ENCODE results near the gene PLAC9.

PLAC9 gene

DNA sequence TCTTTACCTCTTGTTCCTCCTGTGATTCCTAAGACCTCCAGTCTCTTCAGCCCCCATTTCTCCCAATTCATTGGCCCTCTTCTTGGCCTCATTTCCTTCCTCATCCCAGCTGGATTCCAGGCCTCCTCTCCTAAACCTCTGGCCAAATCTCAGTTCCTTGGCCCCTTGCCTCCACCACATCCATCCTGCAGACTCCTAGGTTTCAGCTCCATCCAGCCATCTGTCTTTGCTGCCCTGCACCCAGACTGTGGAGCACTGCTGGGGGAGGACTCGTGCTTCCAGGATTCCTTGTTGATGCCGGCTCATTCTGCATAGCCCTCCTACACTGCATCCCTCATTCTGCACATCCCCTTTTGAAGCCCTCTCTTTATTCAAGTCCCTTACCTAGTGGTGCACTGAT, 6.7 kb downstream of the PLAC9 start:
- DNase-seq (ENCODE audit: low read depth) = no peak

DNA sequence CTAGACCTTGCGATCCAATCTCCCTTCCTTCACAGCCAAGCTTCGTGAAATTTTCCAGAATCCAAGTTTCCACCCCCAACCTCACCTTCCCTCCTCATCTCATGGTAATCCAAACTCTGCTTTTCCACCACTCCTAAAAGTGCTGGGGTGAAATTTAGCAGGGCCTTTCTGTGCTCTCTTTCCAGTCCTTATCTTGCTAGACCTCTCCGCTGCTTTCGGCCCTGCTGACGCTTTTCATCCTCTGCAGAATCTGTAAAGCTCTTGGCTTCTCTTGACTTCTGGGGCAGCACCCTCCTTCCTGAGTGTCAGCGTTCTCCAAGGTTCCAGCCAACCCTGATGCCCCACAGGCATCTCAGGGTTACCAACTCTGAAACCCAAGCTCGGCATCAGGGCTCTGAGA, 7.7 kb downstream of the PLAC9 start:
- no peak for DNase-seq (ENCODE audit: low read depth)

DNA sequence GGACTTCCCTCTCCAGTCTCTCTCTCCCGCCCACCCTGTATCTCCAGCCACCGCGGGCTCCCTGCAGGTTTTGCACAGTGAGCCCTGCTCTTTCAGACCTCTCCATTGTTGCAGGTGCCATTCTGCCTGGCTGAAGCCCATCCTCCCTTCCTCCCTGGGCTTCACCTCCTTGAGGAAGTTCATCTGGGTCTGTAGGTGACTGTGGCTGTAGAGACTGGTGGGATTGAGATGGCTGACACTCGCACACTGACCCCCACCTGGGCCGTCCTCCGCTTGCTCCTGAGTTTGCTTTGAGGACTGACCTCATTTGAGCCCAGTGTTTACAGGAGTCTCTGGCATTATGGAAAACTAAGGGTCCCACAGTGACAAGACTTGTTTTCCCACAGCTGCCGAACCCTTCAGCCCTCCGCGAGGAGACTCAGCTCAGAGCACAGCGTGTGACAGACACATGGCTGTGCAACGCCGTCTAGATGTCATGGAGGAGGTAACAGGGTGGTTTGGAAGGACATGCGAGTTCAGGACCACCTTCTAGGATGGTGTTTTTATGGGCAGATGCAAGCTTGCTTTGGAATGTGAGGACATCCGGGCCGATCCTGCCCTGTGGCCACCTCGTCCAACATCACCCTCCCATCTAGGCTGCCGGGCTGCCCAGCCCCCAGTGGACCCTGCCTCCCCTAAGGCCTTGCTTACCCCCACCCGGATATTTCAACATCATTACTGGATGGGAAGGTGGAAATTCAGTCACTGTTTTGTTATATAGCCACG, 9.3 kb downstream of the PLAC9 start:
- no peak for DNase-seq (ENCODE audit: low read depth)

DNA sequence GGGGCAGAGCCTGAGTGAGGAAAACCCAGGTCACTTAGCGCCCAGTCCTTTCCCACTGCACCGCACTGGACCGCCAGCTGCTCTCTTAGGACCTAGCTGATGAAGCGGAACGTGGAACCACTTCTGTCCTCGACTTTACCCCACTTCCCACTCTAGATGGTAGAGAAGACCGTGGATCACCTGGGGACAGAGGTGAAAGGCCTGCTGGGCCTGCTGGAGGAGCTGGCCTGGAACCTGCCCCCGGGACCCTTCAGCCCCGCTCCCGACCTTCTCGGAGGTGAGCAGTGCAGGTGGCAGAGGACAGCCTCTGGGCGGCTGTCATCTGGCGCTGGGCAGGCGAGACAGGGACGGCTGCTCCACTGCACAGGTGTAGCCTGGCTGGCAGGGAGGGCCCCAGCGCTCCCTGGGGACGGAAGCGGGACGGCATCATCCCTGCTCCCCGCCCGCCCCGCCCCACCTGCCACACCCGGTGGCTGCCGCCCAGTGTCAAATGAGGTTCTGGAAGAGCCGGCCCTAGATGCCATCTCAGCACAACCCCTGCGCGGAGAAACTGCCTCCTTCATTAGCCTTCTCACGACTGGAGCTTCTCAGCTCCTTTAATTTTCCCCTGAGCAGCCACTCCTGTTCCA, 11.7 kb downstream of the PLAC9 start:
- no peak for DNase-seq (ENCODE audit: low read depth)

DNA sequence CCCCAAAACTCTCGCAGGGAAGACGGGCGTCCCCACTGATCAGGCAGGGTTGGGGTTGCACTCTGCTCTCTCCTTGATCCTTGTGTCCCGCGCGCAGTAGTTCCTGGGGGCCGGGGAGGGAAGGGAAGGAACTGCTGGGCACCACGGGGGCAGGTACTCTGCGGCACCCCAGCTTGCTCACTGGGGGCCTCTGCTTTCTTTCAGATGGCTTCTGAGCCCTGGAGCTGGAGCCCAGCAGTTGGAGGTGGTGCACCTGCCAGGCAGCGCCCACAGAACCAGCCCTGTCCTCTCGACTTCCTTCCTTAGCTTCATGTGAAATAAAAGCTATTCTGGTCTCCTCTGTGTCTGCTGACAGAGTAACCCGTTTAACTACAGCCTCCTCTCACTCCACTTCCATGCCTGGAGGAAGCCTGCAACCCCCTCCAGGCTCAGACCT, 12.2 kb downstream of the PLAC9 start:
- DNase-seq (ENCODE audit: low read depth) = no peak

DNA sequence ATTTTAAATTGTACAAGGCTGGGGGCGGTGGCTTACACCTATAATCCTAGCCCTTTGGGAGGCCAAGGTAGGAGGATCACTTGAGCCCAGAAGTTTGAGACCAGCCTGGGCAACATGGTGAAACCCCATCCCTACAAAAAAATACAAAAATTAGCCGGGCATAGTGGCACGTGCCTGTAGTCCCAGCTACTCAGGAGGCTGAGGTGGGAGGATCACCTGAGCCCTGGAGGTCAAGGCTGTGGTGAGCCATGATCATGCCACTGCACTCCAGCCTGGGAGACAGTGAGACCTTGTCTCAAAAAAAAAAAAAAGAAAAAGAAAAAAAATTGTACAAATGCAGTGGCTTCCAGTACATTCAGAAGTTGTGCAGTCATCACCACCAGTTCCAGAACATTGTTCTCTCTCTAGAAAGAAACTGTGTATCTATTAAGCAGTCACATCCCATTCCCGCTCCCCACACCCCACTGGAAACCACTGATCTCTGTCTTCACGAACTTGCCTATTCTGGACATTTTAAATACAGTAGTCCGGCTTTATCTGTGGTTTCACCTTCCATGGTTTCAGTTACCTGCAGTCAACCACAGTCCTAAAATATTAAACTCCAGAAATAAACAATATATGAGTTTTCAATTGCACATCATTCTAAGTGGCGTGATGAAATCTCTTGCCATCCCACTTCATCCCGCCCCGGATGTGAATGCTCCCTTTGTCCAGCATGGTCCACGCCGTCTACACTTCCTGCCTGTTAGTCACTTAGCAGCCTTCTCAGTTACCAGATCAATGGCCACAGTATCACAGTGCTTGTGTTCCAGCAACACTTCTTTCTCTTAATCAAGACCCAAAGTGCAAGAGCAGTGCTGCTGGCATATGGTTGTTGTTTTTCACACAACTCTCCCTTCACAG, 13.1 kb downstream of the PLAC9 start:
- DNase-seq (ENCODE audit: low read depth) = peak; percentile 43

DNA sequence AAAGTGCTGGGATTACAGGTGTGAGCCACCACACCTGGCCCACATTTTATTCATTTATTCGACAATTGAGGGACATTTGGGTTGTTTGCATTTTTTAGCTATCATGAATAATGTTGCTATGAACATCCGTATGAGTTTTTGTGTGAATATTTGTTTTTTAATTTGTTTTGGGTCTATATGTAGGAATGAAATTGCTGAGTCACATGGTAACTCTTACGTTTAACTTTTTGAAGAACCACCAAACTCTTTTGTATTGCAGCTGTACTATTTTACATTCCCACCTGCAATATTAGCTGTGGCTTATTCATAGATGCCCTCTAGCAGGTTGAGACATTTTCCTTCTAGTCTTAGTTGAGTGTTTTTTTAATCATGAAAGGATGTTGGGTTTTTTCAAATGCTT, 14.4 kb downstream of the PLAC9 start:
- DNase-seq (ENCODE audit: low read depth) = no peak

DNA sequence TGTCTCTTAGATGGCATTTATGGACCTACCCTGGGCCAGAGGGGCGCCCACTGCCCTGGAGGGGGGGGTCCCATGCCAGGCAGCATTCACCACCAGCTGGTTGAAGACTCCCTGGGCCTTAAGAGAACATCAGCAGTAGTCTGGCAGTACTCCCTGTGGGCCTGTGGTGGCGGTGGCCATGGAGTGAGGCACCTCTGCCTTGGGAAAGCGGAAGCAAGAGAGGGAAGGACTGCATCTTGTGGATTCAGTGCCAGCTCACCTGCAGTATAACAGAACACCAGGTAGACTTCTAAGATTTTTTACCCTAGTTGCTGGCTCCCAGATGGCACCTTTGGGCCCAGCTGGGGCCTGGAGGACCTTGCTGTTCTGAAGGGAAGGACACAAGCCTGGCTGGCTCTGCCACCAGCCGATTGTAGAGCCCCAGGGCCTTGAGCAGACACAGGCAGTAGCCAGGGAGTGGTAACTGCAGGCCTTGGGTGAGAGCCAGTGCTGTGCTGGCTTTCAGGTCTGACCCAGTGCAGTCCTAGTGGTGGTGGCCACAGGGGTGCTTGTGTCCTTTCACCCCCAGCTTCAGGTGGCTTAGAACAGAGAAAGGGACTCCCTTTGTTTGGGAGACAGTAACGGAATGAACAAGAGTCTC, 15.8 kb downstream of the PLAC9 start:
- no peak for DNase-seq (ENCODE audit: low read depth)

DNA sequence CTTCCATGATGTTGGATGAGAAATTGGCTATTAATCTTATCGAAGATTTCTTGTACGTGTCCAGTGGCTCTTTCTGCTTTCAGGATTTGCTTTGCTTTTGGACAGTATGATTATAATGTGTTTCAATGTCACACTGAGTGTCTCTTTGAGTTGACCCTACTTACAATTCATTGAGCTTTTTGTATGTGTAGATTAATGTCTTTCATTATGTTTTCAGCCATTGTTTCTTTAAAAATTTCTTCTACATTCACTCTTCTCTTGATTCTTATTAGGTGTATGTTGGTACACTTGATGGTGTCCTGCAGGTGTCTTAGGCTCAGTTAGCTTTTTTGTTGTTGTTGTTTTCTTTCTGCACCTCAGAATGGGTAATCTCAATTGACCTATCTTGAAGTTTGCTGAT, 16.6 kb downstream of the PLAC9 start:
- no peak for DNase-seq (ENCODE audit: low read depth)

DNA sequence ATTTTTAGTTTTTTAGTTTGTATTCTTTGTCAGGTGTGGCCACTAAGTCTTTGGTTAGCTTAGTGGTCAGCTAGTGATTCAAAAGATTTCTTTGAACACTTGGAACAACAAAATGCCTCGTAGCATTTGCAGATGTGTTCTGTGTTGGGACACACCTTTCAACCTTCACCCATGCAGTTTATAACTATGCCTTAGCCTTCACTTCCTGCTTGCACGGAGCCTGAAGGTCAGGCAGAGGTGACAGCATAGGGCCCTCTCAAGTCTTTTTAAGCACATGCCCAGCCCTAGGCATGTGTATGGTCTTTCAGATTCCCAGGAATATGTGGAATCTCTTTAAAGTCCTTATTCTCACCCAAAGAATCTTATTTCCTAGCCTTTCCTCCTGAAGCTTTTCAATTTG, 17.6 kb downstream of the PLAC9 start:
- no peak for DNase-seq (ENCODE audit: low read depth)

DNA sequence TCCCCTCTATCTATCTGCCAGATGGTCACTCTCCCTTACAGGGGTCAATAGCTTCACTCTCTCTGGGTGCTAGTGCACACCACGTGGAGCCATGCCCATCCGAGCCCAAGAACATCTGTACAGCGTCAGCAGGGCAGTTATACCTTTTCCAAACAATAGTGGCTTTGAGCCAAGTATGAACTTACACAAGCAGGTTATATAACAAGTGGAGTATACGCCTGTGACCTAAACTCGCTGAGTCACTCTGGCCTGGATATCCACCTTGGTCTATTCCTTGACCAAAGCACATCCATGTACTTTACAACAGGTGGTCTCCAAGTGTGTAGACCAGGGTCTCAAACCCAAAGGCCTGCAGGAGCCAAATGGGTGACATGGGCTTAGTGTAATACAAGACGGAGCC, 20.3 kb downstream of the PLAC9 start:
- DNase-seq (ENCODE audit: low read depth) = no peak

DNA sequence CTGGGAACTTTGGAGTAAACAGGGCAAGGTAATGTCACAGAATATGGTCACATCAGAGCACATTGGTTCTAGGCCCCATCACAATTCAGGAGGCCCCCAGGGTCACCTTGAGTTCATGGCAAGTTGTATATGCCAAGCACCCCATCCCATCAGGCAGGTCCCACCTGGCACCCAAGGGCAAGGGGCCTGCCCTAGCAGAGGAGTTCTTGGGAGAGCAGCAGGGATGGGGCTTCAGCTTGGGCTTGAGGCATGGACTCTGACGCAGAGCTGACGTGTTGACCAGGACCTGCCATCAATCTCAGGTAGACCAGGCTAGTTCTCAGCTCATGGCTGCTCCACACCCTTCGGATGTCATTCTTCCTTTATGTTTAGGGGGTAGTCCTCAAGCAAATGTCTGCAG, 20.9 kb downstream of the PLAC9 start:
- DNase-seq (ENCODE audit: low read depth) = no peak

DNA sequence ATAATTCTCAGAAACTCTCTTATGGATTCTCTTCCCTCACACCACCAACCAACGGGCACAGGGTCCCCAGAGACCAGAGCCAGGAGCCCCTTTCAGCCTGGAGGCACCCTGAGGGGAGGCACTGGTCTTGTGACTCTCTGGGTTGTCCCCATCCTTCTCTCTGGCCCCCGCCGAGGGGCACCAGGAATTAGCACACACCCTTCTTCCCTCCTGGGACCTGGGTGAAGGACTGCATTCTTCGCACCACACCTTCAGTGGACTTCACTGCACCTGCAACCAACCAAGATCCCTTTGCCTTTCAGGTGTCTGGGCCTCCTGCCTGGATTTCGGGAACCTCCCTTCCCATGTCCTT, 22.1 kb downstream of the PLAC9 start:
- no peak for DNase-seq (ENCODE audit: low read depth)

DNA sequence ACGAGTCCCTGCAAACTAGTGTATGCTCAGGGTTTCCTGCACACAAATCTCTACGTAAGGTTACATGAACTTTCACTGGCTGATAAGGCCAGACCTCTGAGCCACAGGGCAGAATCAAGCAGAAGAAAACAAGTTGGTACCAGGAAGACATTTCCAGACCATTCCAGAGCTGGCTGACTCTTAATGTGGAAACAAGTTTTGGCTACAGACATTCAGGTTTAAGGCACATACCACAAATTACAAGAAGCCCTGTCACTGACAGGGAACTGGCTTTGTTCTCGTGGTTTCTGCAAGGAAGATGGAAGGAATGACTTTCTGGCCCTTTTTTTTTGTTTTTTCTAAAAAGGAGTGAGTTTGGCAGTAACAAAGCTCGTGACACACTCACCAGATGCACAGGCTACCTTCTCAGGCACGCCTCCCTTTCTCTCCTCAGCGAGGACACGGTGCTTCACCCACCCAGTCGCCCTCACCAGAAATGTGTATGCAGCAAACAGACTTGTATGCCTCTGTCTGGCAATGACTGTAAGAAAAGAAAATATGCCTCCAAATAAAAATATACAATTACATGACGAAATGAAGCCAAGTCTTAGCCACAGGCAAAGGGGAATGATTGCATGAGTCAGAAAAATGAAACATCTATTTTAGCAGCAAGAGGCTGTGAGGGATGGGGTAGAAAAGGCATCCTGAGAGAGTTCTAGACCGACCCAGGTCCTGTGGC, 22.6 kb downstream of the PLAC9 start:
- peak; percentile 92 for DNase-seq (ENCODE audit: low read depth)

DNA sequence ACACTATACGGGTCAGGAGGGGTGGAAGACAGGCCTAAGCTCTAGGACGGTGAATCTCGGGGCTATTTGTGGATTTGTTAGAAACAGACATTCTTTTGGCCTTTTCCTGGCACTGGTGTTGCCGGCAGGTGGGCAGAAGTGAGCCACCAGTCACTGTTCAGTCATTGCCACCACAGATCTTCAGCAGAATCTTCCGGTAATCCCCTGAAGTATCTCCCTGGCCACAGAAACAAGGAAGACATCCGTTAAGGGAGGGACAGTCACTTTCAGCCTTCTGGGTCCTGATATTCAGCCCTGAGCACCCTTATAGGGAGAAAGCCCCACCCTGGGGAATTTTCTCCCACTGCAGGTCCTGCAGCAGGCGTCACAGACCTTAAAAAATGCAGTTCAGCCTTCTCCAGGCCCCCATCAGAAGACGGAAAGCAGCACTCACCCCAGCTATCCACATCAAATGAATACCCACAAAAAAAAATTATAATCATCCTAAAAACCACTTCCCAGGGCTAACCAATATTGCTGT, 23.2 kb downstream of the PLAC9 start:
- no peak for DNase-seq (ENCODE audit: low read depth)

DNA sequence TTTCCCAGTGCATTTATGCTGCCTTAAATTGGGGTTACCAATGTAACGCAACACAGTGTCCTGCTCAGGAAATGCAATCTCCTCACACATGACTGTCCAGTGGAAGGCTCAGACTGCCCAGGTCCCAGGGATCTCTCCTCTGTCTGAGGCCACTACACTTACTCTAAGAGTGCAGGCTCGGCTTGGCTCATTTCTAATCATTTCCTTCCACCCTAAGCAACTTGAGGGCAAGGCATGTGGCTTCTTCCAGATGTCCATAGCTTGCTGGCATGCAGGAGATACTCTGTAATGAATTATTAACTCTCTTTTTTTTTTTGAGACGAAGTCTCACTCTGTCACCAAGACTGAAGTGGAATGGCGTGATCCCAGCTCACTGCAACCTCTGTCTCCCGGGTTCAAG, 23.7 kb downstream of the PLAC9 start:
- DNase-seq (ENCODE audit: low read depth) = no peak

DNA sequence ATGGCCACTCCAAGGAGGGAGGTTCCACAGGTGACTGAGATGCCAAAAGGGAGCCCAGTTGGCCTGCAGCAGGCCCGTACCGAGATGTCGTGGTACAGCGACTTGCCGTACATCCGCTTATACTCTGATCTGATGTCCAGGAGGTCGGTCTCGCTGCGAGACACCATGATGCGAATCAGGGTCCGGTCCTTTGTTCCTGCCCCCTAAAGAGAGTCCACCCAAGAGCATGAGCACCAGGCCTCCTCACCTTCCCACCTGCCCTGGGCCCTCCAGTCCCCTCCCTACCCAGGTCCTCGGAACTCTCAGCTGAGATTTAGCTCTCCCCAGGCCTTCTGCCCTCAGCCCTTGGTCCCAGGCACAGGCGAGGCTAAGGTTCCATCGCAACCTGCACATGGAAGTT, 25.0 kb downstream of the PLAC9 start:
- no peak for DNase-seq (ENCODE audit: low read depth)

DNA sequence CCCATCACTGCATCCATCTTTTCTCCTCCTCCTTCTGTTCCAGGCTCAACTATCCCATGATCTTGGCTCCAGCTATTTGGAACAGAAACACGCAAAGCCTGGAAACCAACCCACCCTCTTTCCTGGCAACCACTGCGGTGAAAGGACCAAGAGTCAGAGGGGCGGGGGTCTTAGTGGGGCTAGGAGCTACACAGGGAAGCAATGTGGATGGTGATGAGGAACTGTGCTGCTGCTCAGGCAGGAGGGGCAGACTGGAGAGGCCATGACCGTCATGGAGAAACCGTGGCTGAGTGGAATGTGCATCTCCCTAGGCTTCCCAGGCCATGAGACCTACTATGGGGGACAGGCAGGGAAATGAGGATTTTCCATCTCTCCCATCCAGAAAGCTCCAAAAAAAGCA, 25.6 kb downstream of the PLAC9 start:
- no peak for DNase-seq (ENCODE audit: low read depth)

DNA sequence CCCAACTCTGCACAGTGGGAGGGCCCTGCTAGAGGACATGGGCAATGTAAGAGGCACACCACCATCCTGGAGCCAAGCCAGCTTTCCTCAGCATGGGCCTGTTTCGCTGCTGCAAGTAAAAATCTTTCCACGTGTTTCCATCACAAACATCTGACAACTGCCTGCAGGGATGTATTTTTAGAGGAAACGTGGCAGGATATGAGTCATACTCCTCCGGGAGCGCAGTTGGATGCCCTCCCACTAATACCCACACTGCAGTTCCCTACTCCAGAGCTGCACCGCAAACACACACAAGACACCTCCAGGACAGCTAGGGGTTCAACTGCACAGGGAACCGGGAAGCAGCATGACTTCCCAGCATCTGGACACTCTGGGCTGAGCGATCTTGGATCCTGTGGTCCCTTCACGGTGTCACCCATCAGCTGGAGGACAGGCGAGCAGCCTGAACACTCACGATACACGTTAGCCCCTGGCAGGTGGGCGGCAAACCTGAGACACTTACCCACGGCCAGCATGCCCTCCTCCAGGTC, 26.1 kb downstream of the PLAC9 start:
- peak; percentile 97 for DNase-seq (ENCODE audit: low read depth)

DNA sequence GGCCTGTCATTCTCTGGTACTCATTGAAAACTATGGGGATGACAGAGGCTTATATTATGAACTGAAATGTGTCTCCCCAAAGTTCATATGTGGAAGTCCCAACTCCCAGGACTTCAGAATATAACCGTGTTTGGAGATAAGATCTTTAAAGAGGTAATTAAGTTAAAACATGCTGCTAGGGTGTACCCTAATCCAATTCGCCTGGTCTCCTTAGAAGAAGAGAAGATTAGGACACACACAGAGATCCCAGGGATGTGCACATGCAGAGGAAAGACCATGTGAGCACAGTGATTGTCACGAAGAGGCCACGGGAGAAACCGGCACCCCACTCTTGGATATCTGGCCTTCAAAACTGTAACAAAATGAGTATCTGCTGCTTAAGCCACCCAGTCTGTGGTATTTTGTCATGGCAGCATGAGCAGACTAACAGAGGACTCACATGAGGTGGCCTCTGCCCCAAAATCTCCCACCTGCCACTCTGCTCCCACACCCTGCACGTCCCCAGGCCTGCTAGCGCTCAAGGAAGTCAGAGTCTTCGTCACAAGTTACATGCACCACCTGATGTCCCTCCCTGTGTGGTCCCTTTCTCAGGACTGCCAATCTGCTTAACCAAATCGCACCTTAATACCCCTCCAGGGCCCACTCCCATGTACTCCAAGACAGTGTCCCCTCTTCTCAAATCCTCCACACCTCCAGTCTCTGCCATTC, 26.8 kb downstream of the PLAC9 start:
- DNase-seq (ENCODE audit: low read depth) = no peak

Measured in amniotic epithelial cell (primary cell).